IMR-90 (cell line): ENCODE results near the gene PROB1. TPM values are rescaled to one million over a fixed set of nuclear protein-coding genes. Genes with fewer than 3 reads are reported as not detected.
A peak's percentile ranks its signal among the peaks of the same experiment; 100 is the strongest.

Source experiments
- ATAC-seq: fragments of 200-7000 bp; cut with Tn5 transposase; 2 replicates; pipeline ENCODE4 v1.9.1; 2020; ENCODE audit warnings: low read depth, mild to moderate bottlenecking, moderate library complexity
- BruUV-seq: library from RNA; stranded (reverse); fragments of 400-500 nt; replicated peaks from 2 replicates; lab custom pipeline; 2021; lab: Mats Ljungman, UMichigan
- CTCF ChIA-PET: fragments of 300-600 bp; formaldehyde crosslinking; extraction: SDS; loops from one replicate; lab custom pipeline; 2021; ENCODE audit warnings: antibody characterized with exemption; lab: Yijun Ruan, JAX
- POLR2A ChIA-PET: fragments of 300-600 bp; sonication (Branson Sonifier 250); formaldehyde crosslinking; loops from one replicate; lab custom pipeline; 2022; ENCODE audit warnings: antibody characterized with exemption; ENCODE audit not compliant: unreplicated experiment; lab: Charles Lee
- DNase-seq: peaks from one replicate; pipeline ENCODE4 v3.0.0; 2013
- H2AFZ ChIP-seq: replicated peaks from 2 replicates; pipeline ENCODE3; 2013; ENCODE audit warnings: low read length, mild to moderate bottlenecking; ENCODE audit not compliant: poor library complexity
- H2AK5ac ChIP-seq: 2 replicates; pipeline ENCODE4 v1.6.1; 2013; ENCODE audit warnings: low read depth, low read length, inconsistent platforms
- H2AK9ac ChIP-seq: replicated peaks from 2 replicates; pipeline ENCODE3; 2013; ENCODE audit warnings: mild to moderate bottlenecking, low read depth, low read length, moderate library complexity; ENCODE audit not compliant: poor library complexity
- H2BK120ac ChIP-seq: 2 replicates; pipeline ENCODE4 v1.6.1; 2013; ENCODE audit warnings: low read depth, low read length, inconsistent platforms
- H2BK15ac ChIP-seq: 3 replicates; pipeline ENCODE4 v1.6.1; 2013; ENCODE audit warnings: low read depth, low read length, inconsistent platforms
- H2BK20ac ChIP-seq: 2 replicates; pipeline ENCODE4 v1.6.1; 2013; ENCODE audit warnings: low read depth, mild to moderate bottlenecking, inconsistent platforms, low read length, moderate library complexity
- H2BK5ac ChIP-seq: 2 replicates; pipeline ENCODE4 v1.6.1; 2013; ENCODE audit warnings: mild to moderate bottlenecking, low read depth, low read length, inconsistent platforms; ENCODE audit not compliant: poor library complexity, severe bottlenecking
- H3K14ac ChIP-seq: replicated peaks from 2 replicates; pipeline ENCODE4 v1.6.1; 2013; ENCODE audit warnings: low read depth, low read length, inconsistent platforms
- H3K18ac ChIP-seq: 2 replicates; pipeline ENCODE4 v1.6.1; 2013; ENCODE audit warnings: low read depth, low read length, control low read depth
- H3K23ac ChIP-seq: 2 replicates; pipeline ENCODE4 v1.6.1; 2013; ENCODE audit warnings: low read depth, low read length, inconsistent platforms
- H3K27ac ChIP-seq: 2 replicates; pipeline ENCODE4 v1.5.1; 2013; ENCODE audit warnings: mild to moderate bottlenecking, control low read depth, low read length; ENCODE audit not compliant: insufficient read depth
- H3K27me3 ChIP-seq: 2 replicates; pipeline ENCODE4 v1.6.1; 2013; ENCODE audit warnings: low read length; ENCODE audit not compliant: control insufficient read depth, insufficient read depth
- H3K36me3 ChIP-seq: 2 replicates; pipeline ENCODE4 v1.6.1; 2013; ENCODE audit warnings: low read length, mixed read lengths; ENCODE audit not compliant: control insufficient read depth, insufficient read depth
- H3K4ac ChIP-seq: 2 replicates; pipeline ENCODE4 v1.6.1; 2013; ENCODE audit warnings: low read depth, low read length, inconsistent platforms
- H3K4me1 ChIP-seq: 2 replicates; pipeline ENCODE4 v1.6.1; 2013; ENCODE audit warnings: low read length, mixed read lengths; ENCODE audit not compliant: control insufficient read depth, insufficient read depth
- H3K4me2 ChIP-seq: 2 replicates; pipeline ENCODE4 v1.6.1; 2013; ENCODE audit warnings: low read depth, mild to moderate bottlenecking, control low read depth, low read length, moderate library complexity
- H3K4me3 ChIP-seq: 2 replicates; pipeline ENCODE4 v1.5.1; 2013; ENCODE audit warnings: low read depth, mild to moderate bottlenecking, control low read depth, low read length, moderate library complexity; ENCODE audit not compliant: insufficient read depth
- H3K56ac ChIP-seq: 2 replicates; pipeline ENCODE4 v1.6.1; 2013; ENCODE audit warnings: low read length, inconsistent platforms; ENCODE audit not compliant: insufficient read depth; ENCODE audit errors: extremely low read depth
- H3K79me1 ChIP-seq, 2 experiments: 2 replicates each; pipeline ENCODE4 v1.6.1; 2013; ENCODE audit warnings: low read length in 2 of 2, inconsistent platforms in 1 of 2, low read depth in 1 of 2
- H3K9ac ChIP-seq: 2 replicates; pipeline ENCODE4 v1.6.1; 2013; ENCODE audit warnings: low read depth, low read length, control low read depth
- H3K9me1 ChIP-seq: 2 replicates; pipeline ENCODE4 v1.6.1; 2013; ENCODE audit warnings: low read length, inconsistent platforms; ENCODE audit not compliant: insufficient read depth
- H3K9me3 ChIP-seq: 2 replicates; pipeline ENCODE4 v1.6.1; 2013; ENCODE audit warnings: low read length; ENCODE audit not compliant: control insufficient read depth, insufficient read depth
- H4K20me1 ChIP-seq: 2 replicates; pipeline ENCODE4 v1.6.1; 2013; ENCODE audit warnings: low read length, inconsistent platforms; ENCODE audit not compliant: insufficient read depth
- H4K5ac ChIP-seq: 2 replicates; pipeline ENCODE4 v1.6.1; 2013; ENCODE audit warnings: mild to moderate bottlenecking, low read depth, low read length, control low read depth
- H4K8ac ChIP-seq, 2 experiments: 2 replicates each; pipeline ENCODE4 v1.6.1; 2013; ENCODE audit warnings: low read depth in 2 of 2, low read length in 2 of 2, control low read depth in 1 of 2, inconsistent platforms in 1 of 2
- H4K91ac ChIP-seq: 2 replicates; pipeline ENCODE4 v1.6.1; 2013; ENCODE audit warnings: low read depth, low read length, inconsistent platforms; ENCODE audit not compliant: insufficient read depth
- BHLHE40 ChIP-seq: fragments of 150-350 bp; IDR thresholded peaks from 2 replicates; pipeline ENCODE4 v1.6.1; 2016; ENCODE audit warnings: mild to moderate bottlenecking, low read depth, low read length
- CEBPB ChIP-seq: IDR thresholded peaks from 2 replicates; pipeline ENCODE4 v1.6.1; 2012; ENCODE audit warnings: low read depth, low read length, improper control_type of control experiment
- CHD1 ChIP-seq: IDR thresholded peaks from 2 replicates; pipeline ENCODE4 v1.6.1; 2012; ENCODE audit warnings: low read depth, low read length, improper control_type of control experiment
- CTCF ChIP-seq: conservative IDR thresholded peaks from 2 replicates; pipeline ENCODE4 v1.5.1; 2012; ENCODE audit warnings: mild to moderate bottlenecking, low read depth, low read length, improper control_type of control experiment
- ELK1 ChIP-seq: fragments of 150-350 bp; IDR thresholded peaks from 2 replicates; pipeline ENCODE4 v1.6.1; 2016; ENCODE audit warnings: low read depth, mild to moderate bottlenecking, low read length, moderate library complexity, borderline replicate concordance
- FOS ChIP-seq: fragments of 150-350 bp; IDR thresholded peaks from 2 replicates; pipeline ENCODE4 v1.6.1; 2016; ENCODE audit warnings: low read depth, low read length
- MAFK ChIP-seq: IDR thresholded peaks from 2 replicates; pipeline ENCODE4 v1.6.1; 2012; ENCODE audit warnings: low read depth, low read length, improper control_type of control experiment
- MAZ ChIP-seq: IDR thresholded peaks from 2 replicates; pipeline ENCODE4 v1.6.1; 2012; ENCODE audit warnings: low read depth, mild to moderate bottlenecking, low read length, improper control_type of control experiment, moderate library complexity, borderline replicate concordance
- MXI1 ChIP-seq: IDR thresholded peaks from 2 replicates; pipeline ENCODE4 v1.6.1; 2012; ENCODE audit warnings: low read depth, mild to moderate bottlenecking, low read length, moderate library complexity, borderline replicate concordance
- POLR2A ChIP-seq: IDR thresholded peaks from 2 replicates; pipeline ENCODE4 v1.6.1; 2012; ENCODE audit warnings: mild to moderate bottlenecking, low read depth, low read length
- RAD21 ChIP-seq: IDR thresholded peaks from 2 replicates; pipeline ENCODE4 v1.6.1; 2012; ENCODE audit warnings: low read length, improper control_type of control experiment
- RCOR1 ChIP-seq: IDR thresholded peaks from 2 replicates; pipeline ENCODE4 v1.6.1; 2012; ENCODE audit warnings: mild to moderate bottlenecking, low read length, improper control_type of control experiment; ENCODE audit not compliant: insufficient replicate concordance
- RFX5 ChIP-seq: IDR thresholded peaks from 2 replicates; pipeline ENCODE4 v1.8.0; 2012; ENCODE audit warnings: low read depth, mild to moderate bottlenecking, low read length, moderate library complexity
- SMC3 ChIP-seq: fragments of 150-350 bp; IDR thresholded peaks from 2 replicates; pipeline ENCODE4 v1.6.1; 2016; ENCODE audit warnings: low read depth, mild to moderate bottlenecking, antibody characterized with exemption, low read length, moderate library complexity
- USF2 ChIP-seq: fragments of 150-350 bp; IDR thresholded peaks from 2 replicates; pipeline ENCODE4 v1.6.1; 2017; ENCODE audit warnings: mild to moderate bottlenecking, antibody characterized with exemption, low read length, low read depth
- WGBS, 2 experiments: methylation state at CpG; one replicate each; pipeline versions ENCODE4 v1.1.5 to v1.1.7; 2013; ENCODE audit warnings: missing lambda C conversion rate in 2 of 2; ENCODE audit not compliant: insufficient read length in 1 of 2; ENCODE audit errors: extremely low coverage in 2 of 2; 5-methylcytosine and 5-hydroxymethylcytosine counted together
- dilution Hi-C: fragments of 300-500 bp; cut with HindIII; formaldehyde crosslinking; loops from one replicate; pipeline ENCODE4 v1.14.3; 2018; ENCODE audit warnings: low sequenced_read_pairs; ENCODE audit not compliant: unreplicated experiment
- in situ Hi-C: fragments of 300-500 bp; cut with MboI; formaldehyde crosslinking; loops from 3 replicates; pipeline ENCODE4 v1.14.3; 2019; ENCODE audit warnings: low sequenced_read_pairs, inconsistent platforms, mixed read lengths
- intact Hi-C: fragments of 100-400 bp; cut with micrococcal nuclease; formaldehyde crosslinking; loops from 2 replicates; pipeline ENCODE4 v1.10.0; 2022
- polyA plus RNA-seq, 3 experiments: library from polyadenylated mRNA; depleted of rRNA; stranded (reverse); fragments of >200 nt; gene quantifications; 2 replicates each; pipeline ENCODE4 v1.2.3, GENCODE V29; 2012; ENCODE audit warnings: low replicate concordance in 1 of 3
- total RNA-seq: library from RNA; depleted of rRNA; stranded (reverse); fragments of >200 nt; gene quantifications from 2 replicates; pipeline ENCODE4 v1.2.3, GENCODE V29; 2012

The PROB1 gene
- total and polyA plus RNA-seq, 2 of the 4 experiments (the other 2 are of a cell fraction), result under 0.01 to 0.38 TPM

- Histone ChIP-seq H3K4me1 (peaks cover 5% of the 10 kb centered on the region; the same call in 1 of the 2 replicates), H2BK5ac (no peak overlapping the region), H3K79me1 (no peaks in the 10 kb centered on the region), H3K4ac (no peak overlapping the region), H2AFZ (peak overlapping the region; percentile 86), H3K18ac (no peak overlapping the region), H2BK15ac (no peak overlapping the region), H3K4me2 (no peak overlapping the region), H3K9me1 (no peaks in the 10 kb centered on the region), H3K9me3 (peaks cover 16% of the 10 kb centered on the region; the same call in 1 of the 2 replicates), H4K8ac (peak overlapping the region in 1 of 2 experiments; percentile 47; a peak in 2 of 4 replicates), H4K5ac (no peak overlapping the region), H3K27me3 (peaks cover 28% of the 10 kb centered on the region), H3K4me3 (no peak overlapping the region), H2BK120ac (no peak overlapping the region), H4K20me1 (no peaks in the 10 kb centered on the region), H3K9ac (no peak overlapping the region), H2AK5ac (peak overlapping the region; percentile 87; the same call in 1 of the 2 replicates), H3K27ac (no peak overlapping the region), H2AK9ac (peak overlapping the region; percentile 66), H3K36me3 (no peaks in the 10 kb centered on the region), H2BK20ac (no peak overlapping the region), H3K56ac (no peak overlapping the region), H3K14ac (0 out of 2 replicates have a peak overlapping the region, but pooled peaks have one; percentile 66), H4K91ac (no peak overlapping the region), H3K23ac (no peak overlapping the region)
- intact Hi-C loops (no loop called here), in situ Hi-C loops (no loop called here), dilution Hi-C loops (no loop called here)
- POLR2A ChIA-PET, result interaction anchor here (0.7 kb wide), 1 partner anchor 86 kb away, joined by 3 read pairs; no protein-coding TSS in a partner anchor
- CTCF ChIA-PET, result no interaction called here
- BruUV-seq, result no TSS peak
- ATAC-seq (no peak), DNase-seq (peak; percentile 28)
- 46% methylated on average over 7 of the region's 33 CpGs; no CpG with 5 or more reads in 1 of the 2 experiments for WGBS, 2 experiments
- TF ChIP-seq RCOR1 (no peak), BHLHE40 (no peak), RAD21 (no peak), CEBPB (no peak), CTCF (no peak), USF2 (no peak), SMC3 (no peak), RFX5 (no peak), ELK1 (no peak), FOS (no peak), MAZ (no peak), MXI1 (no peak), POLR2A (no peak), MAFK (no peak), CHD1 (no peak)
Observed at GRCh38 chr5:139391570-139392323, 3.2 kb downstream of the PROB1 start.
